Activated T-cell treated with anti-CD3 and anti-CD28 coated beads, Interleukin-2, amount 50 U/mL, for 72 hours (primary cell): Measurements from ENCODE around the gene ECE1. TPM values are rescaled to one million over a fixed set of nuclear protein-coding genes. Genes with fewer than 3 reads are reported as not detected.
"Not testable (repeated sequence)": the region's sequence is repeated elsewhere in the genome, so short reads cannot be mapped to it uniquely, and the experiment has no call there.

Source experiments
- ATAC-seq, 2 donors: fragments of 150-1000 bp; cut with Tn5 transposase; replicated peaks in 1 of 2; 2 replicates each; pipeline ENCODE4 v1.10.0; 2021; ENCODE audit warnings: moderate library complexity in 2 of 2, mild to moderate bottlenecking in 1 of 2
- DNase-seq, 2 donors: peaks; one replicate each; pipeline ENCODE4 v3.0.0; 2021 to 2022; ENCODE audit warnings: mixed read lengths in 1 of 2
- H3K27ac Mint-ChIP-seq: one replicate; pipeline ENCODE4 v1.8.0; 2022; ENCODE audit warnings: mild to moderate bottlenecking, moderate library complexity, mixed read lengths
- H3K27me3 Mint-ChIP-seq: one replicate; pipeline ENCODE4 v1.8.0; 2022; ENCODE audit warnings: low read depth, mixed read lengths
- H3K36me3 Mint-ChIP-seq, 2 donors: one replicate each; pipeline ENCODE4 v1.8.0; 2022; ENCODE audit warnings: mixed read lengths in 2 of 2, mild to moderate bottlenecking in 1 of 2; ENCODE audit not compliant: insufficient read depth in 2 of 2
- H3K4me1 Mint-ChIP-seq: one replicate; pipeline ENCODE4 v1.8.0; 2022; ENCODE audit warnings: low read depth, mixed read lengths
- H3K4me3 Mint-ChIP-seq, 2 donors: one replicate each; pipeline ENCODE4 v1.8.0; 2022; ENCODE audit warnings: mild to moderate bottlenecking in 2 of 2, mixed read lengths in 2 of 2, moderate library complexity in 2 of 2
- H3K9me3 Mint-ChIP-seq, 2 donors: one replicate each; pipeline ENCODE4 v1.8.0; 2022; ENCODE audit warnings: mixed read lengths in 2 of 2
- total RNA-seq, 2 donors: library from RNA; stranded (reverse); gene quantifications; one replicate each; pipeline ENCODE4 v1.2.3, GENCODE V29; 2022

Gene ECE1
- total RNA-seq, 2 donors from 2014 or later: 159 to 193 TPM

DNA sequence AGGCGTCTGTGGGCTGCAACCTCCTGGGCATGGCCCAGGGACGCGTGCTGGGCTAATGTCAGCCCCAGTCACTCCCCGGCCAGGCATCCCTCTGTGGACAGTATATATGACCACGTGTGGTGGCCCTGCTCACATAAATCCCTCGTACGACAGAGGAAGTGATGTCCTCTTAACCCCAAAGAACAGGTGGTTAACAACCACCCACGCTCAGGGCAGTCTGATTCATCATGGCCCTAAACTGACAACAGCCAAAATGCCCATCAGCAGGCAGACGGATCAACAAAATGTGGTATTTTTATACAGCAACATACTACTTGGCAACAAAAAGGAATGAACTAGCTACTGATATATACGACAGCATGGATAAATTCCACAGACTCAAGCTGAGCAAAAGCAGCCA, 51.0 kb downstream of the ECE1 start:
- Mint-ChIP-seq H3K27ac (peak overlapping the region; percentile 72), H3K4me3 (no peak overlapping the region), H3K27me3 (no peaks in the 10 kb centered on the region), H3K9me3 (no peaks in the 10 kb centered on the region), H3K36me3 (peaks cover 2 to 14% of the 10 kb centered on the region in 2 donors), H3K4me1 (peaks cover 4% of the 10 kb centered on the region)
- ATAC-seq (peak; percentile 44 to 63), DNase-seq (no peak)

DNA sequence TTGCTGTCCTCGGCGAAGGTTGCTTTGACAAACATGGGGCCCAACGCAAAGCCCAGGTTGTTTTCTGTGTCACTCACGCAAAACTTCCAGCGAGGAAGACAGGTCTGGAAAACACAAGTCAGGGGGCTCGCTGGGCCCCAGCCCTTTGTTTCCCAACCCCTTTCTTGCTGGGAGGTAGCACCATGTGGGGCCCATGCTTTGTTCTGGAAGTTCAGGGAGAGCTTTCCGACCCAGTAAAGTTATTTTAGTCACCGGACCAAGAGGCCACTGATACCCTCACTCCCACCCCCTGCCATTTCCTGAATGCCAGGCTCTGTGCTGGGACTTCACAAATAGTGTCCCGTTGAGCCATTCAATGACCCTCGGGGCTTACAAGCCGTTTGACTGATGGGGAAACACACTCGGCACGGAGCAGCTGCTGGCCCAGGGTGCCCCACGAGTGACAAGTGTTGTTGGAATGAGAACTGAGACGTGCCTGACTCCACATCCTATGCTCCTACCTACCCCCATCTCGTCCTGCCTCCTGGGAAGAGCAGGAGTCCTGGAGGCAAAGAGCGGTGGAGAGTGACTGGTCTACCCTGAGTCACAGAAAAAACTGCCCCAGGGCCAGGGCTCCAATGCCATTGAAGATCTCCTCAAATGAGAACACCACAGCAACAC, 52.0 kb downstream of the ECE1 start:
- ATAC-seq (no peak), DNase-seq (no peak)
- Mint-ChIP-seq H3K9me3 (no peaks in the 10 kb centered on the region), H3K27ac (no peak overlapping the region), H3K36me3 (peaks cover 2 to 16% of the 10 kb centered on the region in 2 donors), H3K27me3 (no peaks in the 10 kb centered on the region), H3K4me3 (no peak overlapping the region), H3K4me1 (peaks cover 4% of the 10 kb centered on the region)

DNA sequence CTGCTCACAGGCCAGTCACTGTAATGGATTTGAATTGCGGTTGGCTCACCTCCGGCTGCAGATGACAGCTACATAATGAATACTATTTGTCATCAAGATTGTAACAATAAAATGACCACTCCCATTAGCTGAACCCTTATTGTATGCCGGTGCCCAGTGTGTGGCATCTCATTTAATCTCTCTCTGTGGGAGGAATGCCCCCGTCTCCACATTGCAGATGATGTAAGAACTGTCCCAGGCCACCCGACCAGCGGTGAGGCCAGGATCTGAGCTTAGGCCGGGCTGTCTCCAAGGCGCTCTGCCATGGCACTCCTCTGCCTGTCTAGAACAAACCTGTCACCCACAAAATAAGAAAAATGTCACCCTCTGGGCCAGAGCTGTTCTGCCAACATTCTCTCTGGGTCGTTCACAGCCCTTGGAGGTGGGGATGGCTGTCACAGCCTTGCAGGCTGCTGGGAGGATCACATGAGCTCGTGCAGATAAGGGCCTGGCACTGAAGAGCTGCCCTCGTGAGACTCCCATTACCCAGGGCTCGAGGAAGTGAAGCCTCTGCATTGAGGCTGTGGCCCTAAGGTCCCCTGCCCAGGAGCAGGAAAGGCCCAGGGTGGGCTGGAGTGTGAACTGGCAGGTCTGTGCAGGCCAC, 52.7 kb downstream of the ECE1 start:
- ATAC-seq (no peak), DNase-seq (no peak)
- peaks cover 4% of the 10 kb centered on the region for H3K4me1 Mint-ChIP-seq
- peaks cover 2 to 17% of the 10 kb centered on the region in 2 donors for H3K36me3 Mint-ChIP-seq
- no peaks in the 10 kb centered on the region for H3K27me3 Mint-ChIP-seq
- H3K27ac Mint-ChIP-seq: no peak overlapping the region
- no peak overlapping the region for H3K4me3 Mint-ChIP-seq
- no peaks in the 10 kb centered on the region for H3K9me3 Mint-ChIP-seq

DNA sequence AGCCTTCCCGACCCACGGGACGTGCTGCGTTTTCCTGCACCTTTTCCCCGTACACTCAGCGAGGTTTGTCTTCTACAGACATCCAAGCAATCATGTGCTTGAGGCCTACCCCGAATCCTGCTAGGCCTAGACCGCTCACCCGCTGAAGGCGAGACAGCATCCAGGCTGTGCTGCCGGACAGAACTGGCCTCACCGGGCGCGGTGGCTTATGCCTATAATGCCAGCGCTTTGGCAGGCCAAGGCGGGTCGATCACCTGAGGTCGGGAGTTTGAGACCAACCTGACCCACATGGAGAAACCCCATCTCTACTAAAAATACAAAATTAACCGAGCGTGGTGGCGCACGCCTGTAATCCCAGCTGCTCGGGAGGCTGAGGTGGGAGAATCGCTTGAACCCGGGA, 54.1 kb downstream of the ECE1 start:
- peaks cover 4% of the 10 kb centered on the region for H3K4me1 Mint-ChIP-seq
- no peak for ATAC-seq
- peaks cover 4 to 18% of the 10 kb centered on the region in 2 donors for H3K36me3 Mint-ChIP-seq
- H3K27ac Mint-ChIP-seq: peak overlapping the region; percentile 19
- no peaks in the 10 kb centered on the region for H3K9me3 Mint-ChIP-seq
- no peaks in the 10 kb centered on the region for H3K27me3 Mint-ChIP-seq
- no peak for DNase-seq
- no peak overlapping the region for H3K4me3 Mint-ChIP-seq

DNA sequence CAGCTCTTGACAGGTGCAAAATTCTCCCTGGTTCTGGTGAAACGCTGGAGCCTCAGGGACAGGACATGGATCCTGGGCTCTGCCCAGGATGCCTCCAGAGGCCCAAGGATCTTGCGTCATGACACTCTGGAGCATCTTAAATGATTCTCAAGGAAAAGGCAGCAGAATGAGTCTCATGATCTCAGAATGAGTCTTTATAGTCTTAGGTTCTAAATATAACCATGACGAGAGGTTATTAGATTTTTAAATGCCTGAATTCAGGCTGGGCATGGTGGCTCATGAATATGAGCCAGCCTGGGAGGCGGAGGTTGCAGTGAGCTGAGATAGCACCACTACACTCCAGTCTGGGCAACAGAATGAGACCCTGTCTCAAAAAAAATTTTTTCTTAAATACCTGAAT, 55.5 kb downstream of the ECE1 start:
- Mint-ChIP-seq H3K4me1 (peaks cover 4% of the 10 kb centered on the region), H3K4me3 (no peak overlapping the region), H3K27ac (no peak overlapping the region)

DNA sequence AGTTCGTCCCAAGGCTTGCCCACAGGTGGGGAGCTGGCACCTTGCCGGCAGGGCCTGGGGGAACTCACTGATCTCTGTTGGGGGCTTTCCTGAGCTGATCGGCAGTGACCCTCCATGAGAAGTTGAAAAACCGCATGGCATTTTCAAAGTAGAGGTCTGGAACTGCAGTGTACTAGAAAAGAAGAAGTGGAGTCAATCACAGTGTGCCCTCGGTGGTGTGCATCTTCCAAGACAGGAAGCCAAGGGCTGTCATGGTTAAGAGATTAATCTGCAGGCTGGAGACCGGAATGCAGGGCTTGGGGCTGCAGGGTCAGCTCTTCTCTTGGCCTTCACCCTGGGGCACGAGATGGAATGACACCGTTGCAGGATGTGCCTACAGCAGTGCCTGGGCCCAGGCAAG, 56.8 kb downstream of the ECE1 start:
- Mint-ChIP-seq H3K4me3 (no peak overlapping the region), H3K27ac (no peak overlapping the region), H3K36me3 (peaks cover 4 to 23% of the 10 kb centered on the region in 2 donors), H3K4me1 (no peaks in the 10 kb centered on the region), H3K9me3 (no peaks in the 10 kb centered on the region), H3K27me3 (no peaks in the 10 kb centered on the region)
- DNase-seq (no peak), ATAC-seq (no peak)

More for the DNA sequence above, 55.5 kb downstream of the ECE1 start:
- H3K9me3 Mint-ChIP-seq: no peaks in the 10 kb centered on the region
- no peak for DNase-seq
- no peak for ATAC-seq
- no peaks in the 10 kb centered on the region for H3K27me3 Mint-ChIP-seq
- peaks cover 4 to 20% of the 10 kb centered on the region in 2 donors for H3K36me3 Mint-ChIP-seq

DNA sequence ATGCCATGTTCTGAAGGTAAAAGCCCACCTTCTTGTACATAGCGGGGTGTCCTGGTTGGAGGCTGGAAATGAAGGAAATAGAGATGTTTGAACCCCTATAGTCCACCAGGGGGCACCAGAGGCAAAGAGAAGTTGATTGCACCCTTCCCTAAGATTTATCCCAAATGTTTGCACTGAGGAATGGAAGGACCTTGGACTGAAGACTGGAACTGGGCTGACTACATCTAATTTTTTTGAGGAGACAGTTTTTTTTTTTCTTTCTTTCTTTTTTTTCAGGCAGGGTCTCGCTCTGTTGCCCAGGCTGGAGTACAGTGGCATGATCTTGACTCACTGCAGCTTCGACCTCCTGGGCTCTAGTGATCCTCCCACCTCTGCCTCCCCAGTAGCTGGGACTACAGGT, 58.2 kb downstream of the ECE1 start:
- peak overlapping the region; percentile 24 for H3K27ac Mint-ChIP-seq
- DNase-seq (peak in 1 of 2 donors; percentile 32), ATAC-seq (peak; percentile 30 to 34)
- H3K4me3 Mint-ChIP-seq: no peak overlapping the region
- H3K4me1 Mint-ChIP-seq: no peaks in the 10 kb centered on the region
- no peaks in the 10 kb centered on the region for H3K27me3 Mint-ChIP-seq
- H3K9me3 Mint-ChIP-seq: no peaks in the 10 kb centered on the region
- H3K36me3 Mint-ChIP-seq: peaks cover 4 to 20% of the 10 kb centered on the region in 2 donors

DNA sequence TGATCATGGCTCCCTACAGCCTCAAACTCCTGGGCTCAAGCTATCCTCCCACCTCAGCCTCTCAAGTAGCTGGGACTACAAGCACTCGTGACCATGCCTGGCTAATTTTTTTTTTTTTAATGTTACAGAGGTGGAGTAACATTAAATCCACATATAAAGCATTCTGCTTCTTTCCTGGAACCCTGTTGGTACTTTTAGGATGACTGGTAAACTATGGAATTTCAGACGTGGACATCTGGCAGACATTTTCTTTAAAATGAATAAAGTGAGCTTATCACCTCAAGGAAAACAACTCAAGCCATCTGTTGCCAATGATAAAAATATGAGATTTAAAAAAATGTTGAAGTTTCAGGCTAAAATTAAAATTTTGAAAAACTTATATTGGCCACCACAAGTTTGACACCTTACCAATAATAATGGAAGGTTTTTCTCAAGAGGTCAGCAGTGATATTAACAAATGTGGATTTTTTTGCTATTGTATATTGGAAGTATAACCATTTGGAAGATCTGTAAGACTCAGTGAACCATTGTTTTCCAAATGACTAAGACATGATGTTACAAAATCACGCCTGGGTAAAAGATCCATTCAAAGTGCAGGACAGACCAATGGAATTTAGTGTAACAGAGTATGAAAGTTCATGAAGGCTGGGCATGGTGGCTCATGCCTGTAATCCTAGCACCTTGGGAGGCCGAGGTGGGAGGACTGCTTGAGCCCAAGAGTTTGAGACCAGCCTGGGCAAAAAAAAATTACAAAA, 60.8 kb downstream of the ECE1 start:
- Mint-ChIP-seq H3K9me3 (no peaks in the 10 kb centered on the region), H3K4me3 (no peak overlapping the region), H3K27ac (peak overlapping the region; percentile 18), H3K36me3 (peaks cover 6 to 27% of the 10 kb centered on the region in 2 donors), H3K27me3 (no peaks in the 10 kb centered on the region), H3K4me1 (no peaks in the 10 kb centered on the region)
- no peak for ATAC-seq
- no peak for DNase-seq

DNA sequence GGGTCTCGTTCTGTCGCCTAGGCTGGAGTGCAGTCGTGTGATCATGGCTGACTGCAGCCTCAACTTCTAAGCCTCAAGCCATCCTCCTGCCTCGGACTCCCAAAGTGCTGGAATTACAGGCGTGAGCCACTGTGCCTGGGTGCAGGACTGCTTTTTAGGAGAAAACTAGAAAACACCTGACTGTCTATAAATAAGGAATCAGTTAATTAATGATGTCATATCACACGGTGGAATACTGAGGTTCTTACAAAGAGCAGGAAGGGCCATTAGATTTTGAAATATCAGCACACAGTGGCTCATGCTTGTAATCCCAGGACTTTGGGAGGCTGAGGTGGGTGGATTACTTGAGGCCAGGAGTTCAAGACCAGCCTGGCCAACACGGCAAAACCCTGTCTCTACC, 62.0 kb downstream of the ECE1 start:
- not testable (repeated sequence) for ATAC-seq, DNase-seq, H3K9me3 Mint-ChIP-seq, H3K27me3 Mint-ChIP-seq, H3K4me3 Mint-ChIP-seq, H3K27ac Mint-ChIP-seq, H3K4me1 Mint-ChIP-seq
- peaks cover 9 to 31% of the 10 kb centered on the region in 2 donors for H3K36me3 Mint-ChIP-seq

DNA sequence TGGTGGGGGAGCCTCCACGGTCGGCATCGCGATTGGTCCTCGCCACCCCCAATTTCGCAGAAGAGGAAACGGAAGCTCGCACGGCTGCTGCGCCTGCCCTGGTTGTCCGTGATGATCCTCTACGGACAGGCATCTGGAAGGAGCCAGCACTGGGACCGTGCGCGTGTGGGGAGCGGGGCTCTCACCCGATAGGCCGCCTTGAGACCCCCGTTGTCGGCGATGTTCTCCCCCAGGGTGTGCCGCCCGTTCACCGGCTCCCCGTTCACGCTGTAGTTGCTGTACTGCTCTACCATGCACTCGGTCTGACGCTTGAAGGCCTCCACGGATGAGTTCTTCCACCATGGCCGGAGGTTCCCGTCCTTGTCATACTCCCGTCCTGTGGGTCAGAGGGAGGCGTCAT, 65.2 kb downstream of the ECE1 start:
- Mint-ChIP-seq H3K4me1 (no peaks in the 10 kb centered on the region), H3K4me3 (no peak overlapping the region), H3K27ac (peak overlapping the region; percentile 72), H3K9me3 (no peaks in the 10 kb centered on the region), H3K27me3 (no peaks in the 10 kb centered on the region), H3K36me3 (peaks cover 10 to 31% of the 10 kb centered on the region in 2 donors)
- ATAC-seq (no peak), DNase-seq (no peak)

DNA sequence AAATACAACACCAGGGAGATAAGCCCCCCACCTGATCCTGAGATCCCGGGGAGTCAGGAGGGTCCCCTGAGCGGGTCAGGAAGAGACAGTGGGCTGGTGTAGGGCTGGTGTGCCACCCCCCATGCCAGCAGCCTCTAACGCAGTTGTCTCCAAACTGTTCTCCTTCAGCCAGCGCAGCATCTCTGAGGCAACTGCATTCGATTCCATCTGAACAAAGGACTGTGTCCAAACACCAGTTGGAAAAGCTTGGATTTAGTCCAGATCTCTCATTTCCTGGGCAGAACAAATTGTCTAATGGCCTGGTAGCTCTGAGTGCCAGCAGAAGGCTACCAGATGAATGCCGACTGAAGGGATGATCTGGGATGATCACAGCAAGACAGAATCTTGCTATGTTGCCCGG, 69.4 kb downstream of the ECE1 start:
- H3K27me3 Mint-ChIP-seq: no peaks in the 10 kb centered on the region
- no peaks in the 10 kb centered on the region for H3K4me1 Mint-ChIP-seq
- no peak overlapping the region for H3K27ac Mint-ChIP-seq
- ATAC-seq: no peak
- H3K4me3 Mint-ChIP-seq: no peak overlapping the region
- H3K9me3 Mint-ChIP-seq: no peaks in the 10 kb centered on the region
- DNase-seq: no peak
- H3K36me3 Mint-ChIP-seq: peaks cover 8 to 25% of the 10 kb centered on the region in 2 donors

DNA sequence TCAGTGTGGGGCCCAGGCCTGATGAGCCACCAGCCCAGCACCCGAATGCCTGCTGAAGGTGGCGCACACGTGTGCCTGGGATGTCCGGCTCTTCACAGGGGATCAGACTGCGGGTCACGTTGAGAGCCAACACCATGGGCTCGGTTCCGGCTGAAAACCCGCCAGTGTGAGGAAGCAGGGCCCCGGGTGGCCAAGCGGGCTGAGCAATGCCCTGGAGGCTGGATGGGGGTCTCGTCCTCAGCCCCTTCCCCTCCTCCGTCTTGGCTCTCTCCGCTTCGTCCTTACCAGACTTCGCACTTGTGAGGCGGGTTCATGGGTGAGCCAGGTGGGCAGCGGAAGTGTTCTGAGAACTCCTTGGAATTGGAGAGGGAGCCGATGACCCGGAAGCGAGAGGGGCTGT, 70.6 kb downstream of the ECE1 start:
- Mint-ChIP-seq H3K9me3 (no peaks in the 10 kb centered on the region), H3K4me3 (no peak overlapping the region)
- no peak for ATAC-seq

DNA sequence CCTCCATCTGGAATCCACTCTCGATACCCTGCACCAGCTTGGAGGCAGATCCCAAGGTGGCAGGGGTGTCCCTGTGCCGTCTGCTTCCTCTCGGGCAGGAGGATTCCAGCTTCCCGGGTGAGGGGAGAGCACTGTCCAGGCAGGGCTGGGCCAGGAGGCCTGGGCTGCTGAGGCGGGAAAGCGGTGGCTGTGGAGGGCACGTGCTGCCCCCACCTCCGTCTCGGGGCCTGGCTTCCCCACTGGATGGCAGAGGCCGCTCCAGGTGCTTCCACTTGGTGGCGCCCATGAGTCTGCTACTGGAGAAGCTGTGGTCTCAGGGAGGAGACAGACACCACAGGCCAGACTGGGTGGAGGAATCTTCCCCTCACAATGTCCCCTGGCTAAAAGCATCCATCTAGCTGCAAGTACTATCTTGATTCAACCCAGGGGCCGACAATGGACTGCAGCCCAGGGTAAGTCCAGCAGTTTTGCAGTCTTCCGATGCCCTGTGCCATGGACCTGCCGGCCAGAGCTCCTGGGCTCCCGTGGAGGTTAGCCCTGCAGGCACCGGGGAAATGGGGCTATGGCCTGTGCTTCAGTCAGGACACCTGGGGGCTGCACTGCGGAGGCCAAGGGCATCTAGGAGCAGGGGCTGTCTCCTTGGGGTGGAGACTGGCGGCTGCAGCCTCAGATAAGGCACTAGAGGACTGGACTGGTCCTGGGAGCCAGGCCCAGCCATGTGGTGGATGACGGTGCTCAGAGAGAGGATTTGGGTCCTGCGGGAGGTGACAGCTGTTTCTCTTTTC, 72.3 kb downstream of the ECE1 start:
- Mint-ChIP-seq H3K4me1 (no peaks in the 10 kb centered on the region), H3K4me3 (no peak overlapping the region), H3K27ac (no peak overlapping the region), H3K9me3 (no peaks in the 10 kb centered on the region), H3K27me3 (no peaks in the 10 kb centered on the region), H3K36me3 (peaks cover 3 to 10% of the 10 kb centered on the region in 2 donors)
- ATAC-seq (peak; percentile 44 to 53), DNase-seq (peak; percentile 49 to 60)

More for the DNA sequence above, 70.6 kb downstream of the ECE1 start:
- no peak overlapping the region for H3K27ac Mint-ChIP-seq
- no peaks in the 10 kb centered on the region for H3K4me1 Mint-ChIP-seq
- no peak for DNase-seq
- peaks cover 6 to 19% of the 10 kb centered on the region in 2 donors for H3K36me3 Mint-ChIP-seq
- no peaks in the 10 kb centered on the region for H3K27me3 Mint-ChIP-seq
